Memory B cell (primary cell): ENCODE results near the gene MED12L.
"Not testable (repeated sequence)": the region's sequence is repeated elsewhere in the genome, so short reads cannot be mapped to it uniquely, and the experiment has no call there.

Experiments
- ATAC-seq: fragments of 150-1000 bp; cut with Tn5 transposase; 2 replicates; pipeline ENCODE4 v1.10.0; 2021; ENCODE audit warnings: low read depth, mild to moderate bottlenecking, moderate library complexity
- DNase-seq, 2 donors: peaks; one replicate each; pipeline ENCODE4 v3.0.0; 2022; ENCODE audit warnings: low spot score in 2 of 2
- H3K27ac Mint-ChIP-seq: one replicate; pipeline ENCODE4 v1.8.0; 2022; ENCODE audit warnings: mild to moderate bottlenecking, moderate library complexity, mixed read lengths
- H3K27me3 Mint-ChIP-seq: one replicate; pipeline ENCODE4 v1.8.0; 2022; ENCODE audit warnings: mixed read lengths
- H3K36me3 Mint-ChIP-seq: one replicate; pipeline ENCODE4 v1.8.0; 2022; ENCODE audit warnings: mild to moderate bottlenecking, mixed read lengths
- H3K4me1 Mint-ChIP-seq: one replicate; pipeline ENCODE4 v1.8.0; 2022; ENCODE audit warnings: mixed read lengths
- H3K4me3 Mint-ChIP-seq: one replicate; pipeline ENCODE4 v1.8.0; 2022; ENCODE audit warnings: mild to moderate bottlenecking, moderate library complexity, mixed read lengths
- H3K9me3 Mint-ChIP-seq: one replicate; pipeline ENCODE4 v1.8.0; 2022; ENCODE audit warnings: mixed read lengths

Gene MED12L

DNA sequence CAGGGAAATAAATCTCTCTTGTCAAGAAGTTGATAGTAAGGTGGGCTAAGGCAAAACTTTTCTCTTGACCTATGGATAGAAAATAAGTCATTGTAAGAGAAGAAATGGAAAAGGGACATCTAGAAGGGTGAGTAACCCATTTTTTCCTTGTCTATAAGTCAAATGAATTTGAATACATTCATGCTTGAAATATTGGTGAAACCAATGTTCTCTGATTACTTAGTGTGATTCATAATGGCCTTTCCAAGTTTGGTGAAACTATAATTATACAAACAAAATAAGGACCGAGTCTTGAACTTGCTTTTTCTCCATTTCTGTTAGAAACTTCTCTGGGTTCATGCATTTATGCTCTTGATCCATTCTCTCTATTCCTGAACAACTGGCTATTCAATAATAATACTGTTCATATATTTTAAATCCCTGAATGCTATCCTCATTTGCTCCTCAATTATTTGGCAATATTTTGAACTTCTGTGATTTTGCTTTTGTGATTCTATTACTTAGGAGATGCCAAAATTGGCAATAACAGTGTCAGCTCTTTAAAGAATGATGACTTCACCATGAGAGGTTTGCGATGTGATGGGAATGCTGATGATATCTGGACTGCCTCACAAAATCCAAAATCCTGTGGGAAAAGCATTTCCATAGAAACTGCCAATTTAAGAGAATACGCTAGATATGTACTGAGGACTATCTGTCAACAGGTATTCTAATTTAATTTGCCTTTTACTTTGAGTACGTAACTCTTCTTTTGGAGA, 286.8 kb downstream of the MED12L start:
- Mint-ChIP-seq H3K36me3 (no peaks in the 10 kb centered on the region), H3K27me3 (no peaks in the 10 kb centered on the region), H3K4me1 (no peaks in the 10 kb centered on the region), H3K27ac (no peak overlapping the region), H3K4me3 (no peak overlapping the region), H3K9me3 (no peaks in the 10 kb centered on the region)
- DNase-seq (no peak), ATAC-seq (no peak)

DNA sequence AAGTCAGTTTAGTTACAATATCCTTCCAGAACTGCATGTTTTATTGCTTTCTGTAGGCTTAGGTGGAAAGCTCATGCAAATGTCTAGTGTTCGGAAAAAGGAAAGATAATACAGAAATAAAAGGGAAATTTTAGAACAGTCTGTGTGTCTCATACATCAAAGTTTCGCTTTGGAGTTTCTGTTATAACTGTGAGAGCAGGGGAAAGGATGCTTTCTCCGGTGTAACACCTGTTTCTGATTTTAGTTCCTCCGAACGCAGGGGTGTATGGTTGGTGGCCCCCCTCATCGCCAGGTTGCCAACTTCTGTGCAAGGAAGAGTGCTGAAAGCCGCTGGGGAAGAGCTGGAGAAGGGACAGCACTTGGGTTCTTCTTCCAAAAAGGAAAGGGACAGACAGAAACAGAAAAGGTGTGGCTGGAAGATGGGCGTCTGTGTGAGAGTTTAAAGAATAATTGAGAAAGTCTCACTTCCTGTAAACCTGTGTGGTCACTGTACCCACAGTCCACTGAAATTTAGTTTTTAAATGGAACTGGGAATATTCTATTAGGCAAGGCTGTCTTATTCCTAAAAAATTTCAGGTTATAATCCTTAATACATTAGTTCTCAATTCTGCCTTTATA, 292.4 kb downstream of the MED12L start:
- Mint-ChIP-seq H3K4me1 (peaks cover 17% of the 10 kb centered on the region), H3K4me3 (peak overlapping the region; percentile 82), H3K27me3 (no peaks in the 10 kb centered on the region), H3K36me3 (no peaks in the 10 kb centered on the region), H3K27ac (peak overlapping the region; percentile 85), H3K9me3 (no peaks in the 10 kb centered on the region)
- ATAC-seq (peak; percentile 53), DNase-seq (no peak)

DNA sequence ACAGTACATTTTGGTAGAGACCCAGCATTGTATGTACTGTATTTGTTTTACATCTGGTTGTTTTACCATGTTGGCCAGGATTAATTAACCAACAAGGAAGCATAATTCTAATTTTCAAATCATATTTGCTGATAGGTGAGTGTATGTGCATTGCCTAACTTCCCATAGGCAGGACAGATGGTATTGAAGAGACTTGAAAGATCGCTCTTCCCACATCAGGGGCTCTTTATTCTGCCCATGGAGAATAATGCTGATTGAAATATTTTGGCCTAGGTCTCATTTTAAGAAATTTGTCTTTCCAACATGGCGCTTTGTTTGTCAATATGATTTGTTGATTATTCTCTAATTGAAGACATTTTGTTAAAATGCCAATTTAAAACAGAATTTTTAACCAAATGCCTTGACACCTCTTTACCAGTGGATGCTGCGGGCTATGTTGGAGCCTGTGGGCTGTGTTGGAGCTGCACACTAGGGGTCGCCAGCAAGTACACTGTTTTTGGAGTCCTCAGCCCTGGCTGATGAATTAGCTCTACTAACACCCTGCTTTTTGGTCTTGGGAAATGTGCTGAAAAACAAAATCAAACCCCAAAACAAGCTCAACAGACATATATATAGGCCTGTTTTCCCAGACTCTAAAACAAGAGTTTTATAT, 293.7 kb downstream of the MED12L start:
- peak; percentile 62 for ATAC-seq
- peak in 1 of 2 donors; percentile 31 for DNase-seq
- Mint-ChIP-seq H3K27me3 (no peaks in the 10 kb centered on the region), H3K27ac (peak overlapping the region; percentile 14), H3K4me3 (no peak overlapping the region), H3K9me3 (no peaks in the 10 kb centered on the region), H3K36me3 (no peaks in the 10 kb centered on the region), H3K4me1 (peaks cover 28% of the 10 kb centered on the region)

DNA sequence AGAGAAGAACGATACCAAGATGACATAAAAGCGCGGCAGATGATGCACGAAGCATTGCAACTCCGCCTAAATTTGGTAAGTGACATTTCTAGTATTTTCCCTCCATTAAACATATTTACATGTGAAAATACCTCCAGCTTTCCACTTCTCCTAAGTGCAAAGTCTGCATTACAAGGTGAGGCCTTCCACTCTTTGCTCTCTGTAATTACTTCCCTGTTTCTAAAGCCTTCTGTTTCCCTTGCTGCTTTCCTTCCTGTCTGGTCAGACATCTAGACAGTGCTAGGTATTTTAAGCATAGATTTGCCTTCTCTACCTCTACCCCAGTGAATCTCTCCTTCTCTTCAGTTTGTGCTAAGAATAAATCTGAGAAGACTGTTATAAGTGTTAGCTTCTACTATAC, 297.2 kb downstream of the MED12L start:
- Mint-ChIP-seq H3K9me3 (no peaks in the 10 kb centered on the region), H3K27ac (peak overlapping the region; percentile 94), H3K4me1 (peaks cover 42% of the 10 kb centered on the region), H3K27me3 (no peaks in the 10 kb centered on the region), H3K4me3 (peak overlapping the region; percentile 9), H3K36me3 (no peaks in the 10 kb centered on the region)
- ATAC-seq (peak; percentile 68), DNase-seq (peak in 1 of 2 donors; percentile 23)

- ATAC-seq (no peak), DNase-seq (no peak)
- no peaks in the 10 kb centered on the region for H3K9me3 Mint-ChIP-seq
- no peaks in the 10 kb centered on the region for H3K27me3 Mint-ChIP-seq
- H3K4me3 Mint-ChIP-seq: peak overlapping the region; percentile 9
- peak overlapping the region; percentile 94 for H3K27ac Mint-ChIP-seq
- no peaks in the 10 kb centered on the region for H3K36me3 Mint-ChIP-seq
- H3K4me1 Mint-ChIP-seq: peaks cover 42% of the 10 kb centered on the region
Measured at GRCh38 chr3:151383111-151383510, 297.6 kb downstream of the MED12L start.

DNA sequence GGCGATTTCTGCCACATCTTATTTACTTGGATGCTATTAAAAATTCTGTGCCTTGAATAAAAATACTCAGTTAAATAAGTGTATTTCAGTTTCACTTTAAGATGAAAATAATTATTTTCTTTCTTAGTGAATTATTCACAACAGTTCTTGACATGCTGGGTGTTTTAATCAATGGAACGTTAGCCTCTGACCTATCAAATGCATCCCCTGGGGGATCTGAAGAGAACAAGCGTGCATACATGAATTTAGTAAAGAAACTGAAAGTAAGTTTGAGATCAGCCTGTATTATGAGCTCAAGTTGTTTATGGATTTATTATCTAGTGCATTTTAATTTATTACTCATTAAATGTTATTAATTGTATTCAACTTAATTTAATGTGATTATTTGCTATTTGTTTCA, 298.5 kb downstream of the MED12L start:
- DNase-seq: no peak
- ATAC-seq: peak; percentile 45
- Mint-ChIP-seq H3K4me1 (peaks cover 42% of the 10 kb centered on the region), H3K27ac (peak overlapping the region; percentile 94), H3K9me3 (no peaks in the 10 kb centered on the region), H3K4me3 (peak overlapping the region; percentile 64), H3K36me3 (no peaks in the 10 kb centered on the region), H3K27me3 (no peaks in the 10 kb centered on the region)

DNA sequence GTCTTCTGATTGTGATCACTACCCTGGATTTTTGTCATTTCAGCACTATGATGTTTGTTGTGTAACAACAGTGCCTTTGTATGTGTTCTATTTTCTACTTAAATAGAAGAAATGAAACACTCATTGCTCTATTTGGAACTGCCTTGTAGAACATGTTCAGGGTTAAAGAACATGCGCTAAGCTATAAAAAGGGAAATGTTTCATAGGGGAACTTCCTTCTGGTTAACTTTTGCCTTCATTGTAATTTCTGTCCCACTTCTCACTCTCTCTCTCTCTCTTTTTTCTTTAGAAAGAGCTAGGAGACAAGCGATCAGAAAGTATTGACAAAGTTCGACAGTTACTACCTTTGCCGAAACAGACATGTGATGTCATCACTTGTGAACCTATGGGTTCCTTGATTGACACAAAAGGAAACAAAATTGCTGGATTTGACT, 299.3 kb downstream of the MED12L start, which contains the start of gene P2RY12:
Gene P2RY12 (minus strand): TSS at position 13 of the 434 bp plus-strand sequence. CDS start 45,908 bp downstream, outside the sequence.
- ATAC-seq: peak; percentile 61
- Mint-ChIP-seq H3K4me3 (peak within 1 kb of the TSS; percentile 83), H3K27me3 (no peaks in the 10 kb centered on the region), H3K27ac (peak within 1 kb of the TSS; percentile 94), H3K9me3 (no peaks in the 10 kb centered on the region), H3K36me3 (no peaks in the 10 kb centered on the region), H3K4me1 (peaks cover 49% of the 10 kb centered on the region)
- DNase-seq: peak in 1 of 2 donors; percentile 17

- Mint-ChIP-seq H3K27me3 (no peaks in the 10 kb centered on the region), H3K4me1 (peaks cover 51% of the 10 kb centered on the region), H3K4me3 (no peak overlapping the region), H3K27ac (peak overlapping the region; percentile 94), H3K9me3 (no peaks in the 10 kb centered on the region), H3K36me3 (no peaks in the 10 kb centered on the region)
- DNase-seq (no peak), ATAC-seq (no peak)
Measured at GRCh38 chr3:151386056-151386455, 300.6 kb downstream of the MED12L start.

- ATAC-seq (peak; percentile 46), DNase-seq (peak in 1 of 2 donors; percentile 19)
- Mint-ChIP-seq H3K36me3 (no peaks in the 10 kb centered on the region), H3K4me3 (peak overlapping the region; percentile 80), H3K27me3 (no peaks in the 10 kb centered on the region), H3K27ac (peak overlapping the region; percentile 95), H3K9me3 (no peaks in the 10 kb centered on the region), H3K4me1 (peaks cover 50% of the 10 kb centered on the region)
Measured at GRCh38 chr3:151387432-151387831, 302.0 kb downstream of the MED12L start.

- H3K9me3 Mint-ChIP-seq: no peaks in the 10 kb centered on the region
- no peaks in the 10 kb centered on the region for H3K27me3 Mint-ChIP-seq
- H3K27ac Mint-ChIP-seq: peak overlapping the region; percentile 95
- H3K4me3 Mint-ChIP-seq: peak overlapping the region; percentile 80
- DNase-seq (no peak), ATAC-seq (no peak)
- peaks cover 47% of the 10 kb centered on the region for H3K4me1 Mint-ChIP-seq
- no peaks in the 10 kb centered on the region for H3K36me3 Mint-ChIP-seq
Measured at GRCh38 chr3:151387842-151388241, 302.4 kb downstream of the MED12L start.

GRCh38 chr3:151391720-151392119, 306.3 kb downstream of the MED12L start:
- peaks cover 27% of the 10 kb centered on the region for H3K4me1 Mint-ChIP-seq
- no peaks in the 10 kb centered on the region for H3K9me3 Mint-ChIP-seq
- peak overlapping the region; percentile 58 for H3K27ac Mint-ChIP-seq
- no peaks in the 10 kb centered on the region for H3K36me3 Mint-ChIP-seq
- no peak overlapping the region for H3K4me3 Mint-ChIP-seq
- ATAC-seq (no peak), DNase-seq (no peak)
- no peaks in the 10 kb centered on the region for H3K27me3 Mint-ChIP-seq

DNA sequence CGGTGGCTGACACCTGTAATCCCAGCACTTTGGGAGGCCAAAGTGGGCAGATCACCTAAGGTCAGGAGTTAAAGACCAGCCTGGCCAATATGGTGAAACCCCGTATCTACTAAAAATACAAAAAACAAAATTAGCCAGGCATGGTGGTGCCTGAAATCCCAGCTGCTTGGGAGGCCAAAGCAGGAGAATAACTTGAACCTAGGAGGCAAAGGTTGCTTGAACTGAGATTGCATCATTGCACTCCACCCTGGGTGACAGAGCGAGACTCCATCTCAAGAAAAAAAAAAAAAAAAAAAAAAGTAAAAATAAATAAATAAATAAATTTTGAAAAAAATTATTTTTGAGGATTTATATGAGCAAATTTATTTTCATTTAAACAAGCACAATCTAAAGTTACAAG, 306.7 kb downstream of the MED12L start:
- not testable (repeated sequence) for H3K4me3 Mint-ChIP-seq, H3K27me3 Mint-ChIP-seq, ATAC-seq, DNase-seq, H3K36me3 Mint-ChIP-seq, H3K9me3 Mint-ChIP-seq
- Mint-ChIP-seq H3K27ac (peak overlapping the region; percentile 58), H3K4me1 (peaks cover 31% of the 10 kb centered on the region)

GRCh38 chr3:151393146-151393830, 307.8 kb downstream of the MED12L start:
- Mint-ChIP-seq H3K4me3 (no peak overlapping the region), H3K27me3 (no peaks in the 10 kb centered on the region), H3K36me3 (peaks cover 3% of the 10 kb centered on the region), H3K4me1 (peaks cover 25% of the 10 kb centered on the region), H3K27ac (peak overlapping the region; percentile 17), H3K9me3 (no peaks in the 10 kb centered on the region)
- DNase-seq (no peak), ATAC-seq (no peak)

DNA sequence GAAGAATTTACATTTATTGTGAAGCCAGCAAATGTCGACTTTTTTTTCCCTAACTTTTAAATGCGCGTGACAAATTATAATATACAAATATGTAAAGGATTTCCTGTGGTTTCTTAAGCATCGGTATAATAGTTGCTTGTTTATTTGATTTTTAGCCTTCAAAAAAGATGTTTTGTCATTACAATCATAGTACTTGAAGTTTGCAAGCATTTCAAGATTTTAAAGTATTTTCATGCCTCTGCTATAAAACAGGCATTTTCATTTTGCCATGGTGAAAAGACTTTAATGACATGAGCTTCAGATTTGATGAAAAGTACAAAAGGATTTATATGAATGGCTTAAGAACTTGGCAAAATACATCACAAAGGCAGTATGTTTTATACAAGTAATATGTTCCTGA, 308.5 kb downstream of the MED12L start:
- Mint-ChIP-seq H3K4me1 (peaks cover 25% of the 10 kb centered on the region), H3K27ac (no peak overlapping the region), H3K36me3 (peaks cover 3% of the 10 kb centered on the region), H3K4me3 (no peak overlapping the region), H3K27me3 (no peaks in the 10 kb centered on the region), H3K9me3 (no peaks in the 10 kb centered on the region)
- no peak for DNase-seq
- no peak for ATAC-seq
